ENCODE results near the gene CUX1.
A peak's percentile ranks its signal among the peaks of the same experiment; 100 is the strongest.

DNA sequence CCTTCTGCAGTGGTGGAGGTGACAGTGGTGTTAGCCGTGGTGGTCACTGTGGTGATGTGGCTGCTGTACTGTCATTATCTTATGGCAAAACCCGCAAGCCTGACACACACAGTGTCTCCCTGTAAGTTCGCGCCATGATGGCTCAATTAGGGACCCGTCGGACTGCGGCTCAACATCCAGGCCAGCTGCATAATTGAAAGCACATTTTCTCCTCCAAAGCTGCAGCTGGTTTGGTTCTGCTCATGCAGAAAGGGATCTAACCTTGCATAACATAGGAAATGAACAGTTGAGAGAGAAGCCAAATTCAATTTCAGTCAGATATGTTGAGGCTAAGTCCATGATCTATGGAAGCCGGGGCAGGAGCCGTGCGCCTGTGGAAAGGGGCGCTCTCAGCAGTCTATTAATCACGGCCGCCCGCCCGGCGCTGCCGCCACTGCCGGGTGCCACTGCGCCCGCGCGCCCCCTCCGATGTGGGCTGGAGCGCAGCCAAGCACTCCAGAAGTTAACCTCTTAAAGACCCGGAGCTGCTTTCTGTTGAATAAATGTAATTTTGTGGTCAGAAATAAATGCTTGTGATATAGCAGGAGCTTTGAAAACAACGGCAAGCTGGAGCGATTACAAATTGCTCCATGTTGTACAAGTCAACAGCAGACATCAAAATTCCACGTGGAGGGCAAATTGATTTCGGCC is 227.7 kb downstream of the CUX1 start:
- TF ChIP-seq, protein P1, sequence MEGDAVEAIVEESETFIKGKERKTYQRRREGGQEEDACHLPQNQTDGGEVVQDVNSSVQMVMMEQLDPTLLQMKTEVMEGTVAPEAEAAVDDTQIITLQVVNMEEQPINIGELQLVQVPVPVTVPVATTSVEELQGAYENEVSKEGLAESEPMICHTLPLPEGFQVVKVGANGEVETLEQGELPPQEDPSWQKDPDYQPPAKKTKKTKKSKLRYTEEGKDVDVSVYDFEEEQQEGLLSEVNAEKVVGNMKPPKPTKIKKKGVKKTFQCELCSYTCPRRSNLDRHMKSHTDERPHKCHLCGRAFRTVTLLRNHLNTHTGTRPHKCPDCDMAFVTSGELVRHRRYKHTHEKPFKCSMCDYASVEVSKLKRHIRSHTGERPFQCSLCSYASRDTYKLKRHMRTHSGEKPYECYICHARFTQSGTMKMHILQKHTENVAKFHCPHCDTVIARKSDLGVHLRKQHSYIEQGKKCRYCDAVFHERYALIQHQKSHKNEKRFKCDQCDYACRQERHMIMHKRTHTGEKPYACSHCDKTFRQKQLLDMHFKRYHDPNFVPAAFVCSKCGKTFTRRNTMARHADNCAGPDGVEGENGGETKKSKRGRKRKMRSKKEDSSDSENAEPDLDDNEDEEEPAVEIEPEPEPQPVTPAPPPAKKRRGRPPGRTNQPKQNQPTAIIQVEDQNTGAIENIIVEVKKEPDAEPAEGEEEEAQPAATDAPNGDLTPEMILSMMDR (tag by site-specific recombination; IDR thresholded peaks at IDR 0.05), result no peak
- no peak for TF ChIP-seq ZBTB7A (tag by site-specific recombination; IDR thresholded peaks at IDR 0.05; ENCODE audit: low read depth)
- TF ChIP-seq, protein P2, sequence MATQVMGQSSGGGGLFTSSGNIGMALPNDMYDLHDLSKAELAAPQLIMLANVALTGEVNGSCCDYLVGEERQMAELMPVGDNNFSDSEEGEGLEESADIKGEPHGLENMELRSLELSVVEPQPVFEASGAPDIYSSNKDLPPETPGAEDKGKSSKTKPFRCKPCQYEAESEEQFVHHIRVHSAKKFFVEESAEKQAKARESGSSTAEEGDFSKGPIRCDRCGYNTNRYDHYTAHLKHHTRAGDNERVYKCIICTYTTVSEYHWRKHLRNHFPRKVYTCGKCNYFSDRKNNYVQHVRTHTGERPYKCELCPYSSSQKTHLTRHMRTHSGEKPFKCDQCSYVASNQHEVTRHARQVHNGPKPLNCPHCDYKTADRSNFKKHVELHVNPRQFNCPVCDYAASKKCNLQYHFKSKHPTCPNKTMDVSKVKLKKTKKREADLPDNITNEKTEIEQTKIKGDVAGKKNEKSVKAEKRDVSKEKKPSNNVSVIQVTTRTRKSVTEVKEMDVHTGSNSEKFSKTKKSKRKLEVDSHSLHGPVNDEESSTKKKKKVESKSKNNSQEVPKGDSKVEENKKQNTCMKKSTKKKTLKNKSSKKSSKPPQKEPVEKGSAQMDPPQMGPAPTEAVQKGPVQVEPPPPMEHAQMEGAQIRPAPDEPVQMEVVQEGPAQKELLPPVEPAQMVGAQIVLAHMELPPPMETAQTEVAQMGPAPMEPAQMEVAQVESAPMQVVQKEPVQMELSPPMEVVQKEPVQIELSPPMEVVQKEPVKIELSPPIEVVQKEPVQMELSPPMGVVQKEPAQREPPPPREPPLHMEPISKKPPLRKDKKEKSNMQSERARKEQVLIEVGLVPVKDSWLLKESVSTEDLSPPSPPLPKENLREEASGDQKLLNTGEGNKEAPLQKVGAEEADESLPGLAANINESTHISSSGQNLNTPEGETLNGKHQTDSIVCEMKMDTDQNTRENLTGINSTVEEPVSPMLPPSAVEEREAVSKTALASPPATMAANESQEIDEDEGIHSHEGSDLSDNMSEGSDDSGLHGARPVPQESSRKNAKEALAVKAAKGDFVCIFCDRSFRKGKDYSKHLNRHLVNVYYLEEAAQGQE (tag by site-specific recombination; IDR thresholded peaks at IDR 0.05), result no peak
- no peak for TF ChIP-seq MEIS1 (CRISPR knock-in tag; IDR thresholded peaks at IDR 0.05; ENCODE audit: borderline replicate concordance)
- TF ChIP-seq ZNF837 (tag by site-specific recombination; IDR thresholded peaks at IDR 0.05), result no peak
- TF ChIP-seq ZNF843 (tag by site-specific recombination; IDR thresholded peaks at IDR 0.05), result peak; percentile 68; the same call in 1 of the 2 replicates
- TF ChIP-seq, protein P3, sequence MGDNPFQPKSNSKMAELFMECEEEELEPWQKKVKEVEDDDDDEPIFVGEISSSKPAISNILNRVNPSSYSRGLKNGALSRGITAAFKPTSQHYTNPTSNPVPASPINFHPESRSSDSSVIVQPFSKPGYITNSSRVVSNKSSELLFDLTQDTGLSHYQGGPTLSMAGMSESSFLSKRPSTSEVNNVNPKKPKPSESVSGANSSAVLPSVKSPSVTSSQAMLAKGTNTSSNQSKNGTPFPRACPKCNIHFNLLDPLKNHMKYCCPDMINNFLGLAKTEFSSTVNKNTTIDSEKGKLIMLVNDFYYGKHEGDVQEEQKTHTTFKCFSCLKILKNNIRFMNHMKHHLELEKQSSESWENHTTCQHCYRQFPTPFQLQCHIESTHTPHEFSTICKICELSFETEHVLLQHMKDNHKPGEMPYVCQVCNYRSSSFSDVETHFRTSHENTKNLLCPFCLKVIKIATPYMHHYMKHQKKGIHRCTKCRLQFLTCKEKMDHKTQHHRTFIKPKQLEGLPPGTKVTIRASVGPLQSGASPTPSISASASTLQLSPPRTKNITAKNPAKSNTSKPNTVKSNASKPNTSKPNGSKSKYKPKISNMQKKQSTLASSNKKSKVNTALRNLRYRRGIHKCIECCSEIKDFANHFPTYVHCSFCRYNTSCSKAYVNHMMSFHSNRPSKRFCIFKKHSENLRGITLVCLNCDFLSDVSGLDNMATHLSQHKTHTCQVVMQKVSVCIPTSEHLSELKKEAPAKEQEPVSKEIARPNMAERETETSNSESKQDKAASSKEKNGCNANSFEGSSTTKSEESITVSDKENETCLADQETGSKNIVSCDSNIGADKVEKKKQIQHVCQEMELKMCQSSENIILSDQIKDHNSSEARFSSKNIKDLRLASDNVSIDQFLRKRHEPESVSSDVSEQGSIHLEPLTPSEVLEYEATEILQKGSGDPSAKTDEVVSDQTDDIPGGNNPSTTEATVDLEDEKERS (tag by site-specific recombination; IDR thresholded peaks at IDR 0.05), result no peak
- TF ChIP-seq ZNF274 (IDR thresholded peaks at IDR 0.05; ENCODE audit: low read length), result no peak
- TF ChIP-seq ZNF274 (tag by site-specific recombination; IDR thresholded peaks at IDR 0.05; ENCODE audit: borderline replicate concordance), result no peak
- no peak for TF ChIP-seq MZF1 (tag by site-specific recombination; IDR thresholded peaks at IDR 0.05; ENCODE audit: borderline replicate concordance)
- peak; percentile 69 for TF ChIP-seq PRDM1 (tag by site-specific recombination; IDR thresholded peaks at IDR 0.05)
- TF ChIP-seq YY2 (tag by site-specific recombination; IDR thresholded peaks at IDR 0.05), result no peak
- TF ChIP-seq, protein P4, sequence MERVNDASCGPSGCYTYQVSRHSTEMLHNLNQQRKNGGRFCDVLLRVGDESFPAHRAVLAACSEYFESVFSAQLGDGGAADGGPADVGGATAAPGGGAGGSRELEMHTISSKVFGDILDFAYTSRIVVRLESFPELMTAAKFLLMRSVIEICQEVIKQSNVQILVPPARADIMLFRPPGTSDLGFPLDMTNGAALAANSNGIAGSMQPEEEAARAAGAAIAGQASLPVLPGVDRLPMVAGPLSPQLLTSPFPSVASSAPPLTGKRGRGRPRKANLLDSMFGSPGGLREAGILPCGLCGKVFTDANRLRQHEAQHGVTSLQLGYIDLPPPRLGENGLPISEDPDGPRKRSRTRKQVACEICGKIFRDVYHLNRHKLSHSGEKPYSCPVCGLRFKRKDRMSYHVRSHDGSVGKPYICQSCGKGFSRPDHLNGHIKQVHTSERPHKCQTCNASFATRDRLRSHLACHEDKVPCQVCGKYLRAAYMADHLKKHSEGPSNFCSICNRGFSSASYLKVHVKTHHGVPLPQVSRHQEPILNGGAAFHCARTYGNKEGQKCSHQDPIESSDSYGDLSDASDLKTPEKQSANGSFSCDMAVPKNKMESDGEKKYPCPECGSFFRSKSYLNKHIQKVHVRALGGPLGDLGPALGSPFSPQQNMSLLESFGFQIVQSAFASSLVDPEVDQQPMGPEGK (tag by site-specific recombination; IDR thresholded peaks at IDR 0.05), result peak; percentile 75
